ENCODE data around the gene TOMM22. TPM values are rescaled to one million over a fixed set of nuclear protein-coding genes. Genes with fewer than 3 reads are reported as not detected.

Gene TOMM22
- total RNA-seq, 1 experiment from 2014 or later: 146 TPM

- DNase-seq (ENCODE audit: low spot score) (peak; percentile 65), ATAC-seq (peak; percentile 3)
- Mint-ChIP-seq H3K27ac (peak overlapping the region; percentile 91; the same call in 1 of the 2 replicates), H3K4me3 (peak overlapping the region; percentile 96), H3K4me1 (peaks cover 56% of the 10 kb centered on the region), H3K36me3 (peaks cover 8% of the 10 kb centered on the region; the same call in 1 of the 2 replicates), H3K9me3 (no peaks in the 10 kb centered on the region), H3K27me3 (ENCODE audit: low read depth) (no peaks in the 10 kb centered on the region; the same call in 1 of the 2 replicates)
- CTCF ChIA-PET: interaction anchor here (0.5 to 1.5 kb wide), 2 partner anchors 92 to 170 kb away, joined by 3 to 4 read pairs; no protein-coding TSS in a partner anchor
- TF ChIP-seq MAX (CRISPR knock-in tag; IDR thresholded peaks at IDR 0.05) (peak; percentile 16; the same call in 1 of the 2 replicates), ATF3 (CRISPR knock-in tag; conservative IDR thresholded peaks at IDR 0.05) (no peak)
- POLR2A ChIA-PET: interaction anchor here (1.2 kb wide), 1 partner anchor 19 kb away, joined by 9 read pairs; the partner anchor contains the start of gene TOMM22
Observed at GRCh38 chr22:38700270-38700788, 18.6 kb downstream of the TOMM22 start.

DNA sequence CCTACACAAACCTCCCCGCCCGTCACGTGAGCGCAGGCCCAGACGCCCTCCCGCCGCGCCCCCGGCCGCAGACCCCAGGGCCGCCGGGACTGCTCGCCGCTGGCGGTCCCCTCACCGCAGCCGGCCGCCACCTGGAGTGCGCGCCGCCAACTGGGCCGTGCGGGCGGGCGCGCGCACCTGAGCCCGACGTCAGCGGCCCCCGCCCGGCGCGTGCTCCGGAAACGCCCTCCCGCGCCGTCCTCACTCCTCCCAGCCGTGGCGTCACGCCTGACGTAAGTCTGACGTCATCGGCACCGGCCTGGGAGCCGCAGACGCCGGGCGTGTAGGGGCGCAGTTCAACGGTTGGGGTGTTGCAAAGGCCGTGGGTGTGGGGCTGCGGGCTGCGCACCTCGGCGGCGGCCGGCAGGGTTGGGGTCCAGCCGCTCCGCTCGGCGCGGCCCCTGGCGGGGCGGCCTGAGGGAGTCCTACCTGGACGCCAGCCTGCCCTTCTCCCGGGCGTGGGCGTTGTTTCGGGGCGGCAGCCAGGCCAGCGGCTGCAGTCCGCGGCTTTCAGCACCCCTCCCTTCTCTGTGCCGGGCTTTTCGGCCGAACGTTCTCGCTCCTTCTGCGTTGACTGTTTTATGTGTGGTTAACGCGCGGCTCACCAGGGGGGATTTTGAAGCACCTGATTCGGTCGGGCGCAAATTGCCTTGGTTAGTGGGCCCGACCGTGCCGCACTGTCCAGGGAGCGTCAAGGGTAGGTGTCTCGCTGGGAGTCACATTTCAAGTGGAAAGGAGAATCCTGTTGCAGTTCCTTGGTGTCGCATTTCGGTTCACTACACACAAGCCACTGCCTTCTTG lies 19.3 kb downstream of the TOMM22 start, which contains the start of gene JOSD1:
TSS of gene JOSD1 (minus strand) at position 155 of the 840 bp plus-strand sequence. CDS start 956 bp downstream, outside the sequence.
- peak; percentile 6 for ATAC-seq
- TF ChIP-seq E2F5 (CRISPR knock-in tag; IDR thresholded peaks at IDR 0.05) (peak; percentile 95; the same call in 1 of the 2 replicates), NFATC4 (CRISPR knock-in tag; IDR thresholded peaks at IDR 0.05) (no peak), CBFB (CRISPR knock-in tag; IDR thresholded peaks at IDR 0.05; ENCODE audit: low read depth) (peak; percentile 87; the same call in 1 of the 2 replicates), TCF7 (CRISPR knock-in tag; IDR thresholded peaks at IDR 0.05; ENCODE audit: low read depth) (peak; percentile 59; the same call in 1 of the 2 replicates), SMAD3 (CRISPR knock-in tag; IDR thresholded peaks at IDR 0.05; ENCODE audit: borderline replicate concordance) (no peak), JUN (CRISPR knock-in tag; IDR thresholded peaks at IDR 0.05) (no peak; the same call in 1 of the 2 replicates), ZNF671 (CRISPR knock-in tag; IDR thresholded peaks at IDR 0.05) (no peak), IRF2 (CRISPR knock-in tag; IDR thresholded peaks at IDR 0.05; ENCODE audit: borderline replicate concordance, low read depth) (0 out of 2 replicates have a peak, but pooled peaks have one; percentile 70), HMGA2 (CRISPR knock-in tag; IDR thresholded peaks at IDR 0.05) (no peak), JAZF1 (CRISPR knock-in tag; IDR thresholded peaks at IDR 0.05) (no peak), ZNF232 (CRISPR knock-in tag; IDR thresholded peaks at IDR 0.05) (no peak), GRHL2 (CRISPR knock-in tag; IDR thresholded peaks at IDR 0.05; ENCODE audit: insufficient replicate concordance, severe bottlenecking) (no peak), SP1 (CRISPR knock-in tag; conservative IDR thresholded peaks at IDR 0.05) (peak; percentile 98), ZNF425 (CRISPR knock-in tag; conservative IDR thresholded peaks at IDR 0.05) (no peak), TP53 (CRISPR knock-in tag; IDR thresholded peaks at IDR 0.05) (peak; percentile 82; the same call in 1 of the 2 replicates), NFYB (CRISPR knock-in tag; conservative IDR thresholded peaks at IDR 0.05; ENCODE audit: low read depth) (0 out of 2 replicates have a peak, but pooled peaks have one; percentile 26), FOXP1 (CRISPR knock-in tag; IDR thresholded peaks at IDR 0.05; ENCODE audit: borderline replicate concordance) (peak; percentile 90)
- TF ChIP-seq, protein P1, sequence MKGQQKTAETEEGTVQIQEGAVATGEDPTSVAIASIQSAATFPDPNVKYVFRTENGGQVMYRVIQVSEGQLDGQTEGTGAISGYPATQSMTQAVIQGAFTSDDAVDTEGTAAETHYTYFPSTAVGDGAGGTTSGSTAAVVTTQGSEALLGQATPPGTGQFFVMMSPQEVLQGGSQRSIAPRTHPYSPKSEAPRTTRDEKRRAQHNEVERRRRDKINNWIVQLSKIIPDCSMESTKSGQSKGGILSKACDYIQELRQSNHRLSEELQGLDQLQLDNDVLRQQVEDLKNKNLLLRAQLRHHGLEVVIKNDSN (CRISPR knock-in tag; IDR thresholded peaks at IDR 0.05): no peak; the same call in 1 of the 2 replicates
- TF ChIP-seq, protein P2, sequence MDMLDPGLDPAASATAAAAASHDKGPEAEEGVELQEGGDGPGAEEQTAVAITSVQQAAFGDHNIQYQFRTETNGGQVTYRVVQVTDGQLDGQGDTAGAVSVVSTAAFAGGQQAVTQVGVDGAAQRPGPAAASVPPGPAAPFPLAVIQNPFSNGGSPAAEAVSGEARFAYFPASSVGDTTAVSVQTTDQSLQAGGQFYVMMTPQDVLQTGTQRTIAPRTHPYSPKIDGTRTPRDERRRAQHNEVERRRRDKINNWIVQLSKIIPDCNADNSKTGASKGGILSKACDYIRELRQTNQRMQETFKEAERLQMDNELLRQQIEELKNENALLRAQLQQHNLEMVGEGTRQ (CRISPR knock-in tag; IDR thresholded peaks at IDR 0.05): peak; percentile 87
- TF ChIP-seq, protein P3, sequence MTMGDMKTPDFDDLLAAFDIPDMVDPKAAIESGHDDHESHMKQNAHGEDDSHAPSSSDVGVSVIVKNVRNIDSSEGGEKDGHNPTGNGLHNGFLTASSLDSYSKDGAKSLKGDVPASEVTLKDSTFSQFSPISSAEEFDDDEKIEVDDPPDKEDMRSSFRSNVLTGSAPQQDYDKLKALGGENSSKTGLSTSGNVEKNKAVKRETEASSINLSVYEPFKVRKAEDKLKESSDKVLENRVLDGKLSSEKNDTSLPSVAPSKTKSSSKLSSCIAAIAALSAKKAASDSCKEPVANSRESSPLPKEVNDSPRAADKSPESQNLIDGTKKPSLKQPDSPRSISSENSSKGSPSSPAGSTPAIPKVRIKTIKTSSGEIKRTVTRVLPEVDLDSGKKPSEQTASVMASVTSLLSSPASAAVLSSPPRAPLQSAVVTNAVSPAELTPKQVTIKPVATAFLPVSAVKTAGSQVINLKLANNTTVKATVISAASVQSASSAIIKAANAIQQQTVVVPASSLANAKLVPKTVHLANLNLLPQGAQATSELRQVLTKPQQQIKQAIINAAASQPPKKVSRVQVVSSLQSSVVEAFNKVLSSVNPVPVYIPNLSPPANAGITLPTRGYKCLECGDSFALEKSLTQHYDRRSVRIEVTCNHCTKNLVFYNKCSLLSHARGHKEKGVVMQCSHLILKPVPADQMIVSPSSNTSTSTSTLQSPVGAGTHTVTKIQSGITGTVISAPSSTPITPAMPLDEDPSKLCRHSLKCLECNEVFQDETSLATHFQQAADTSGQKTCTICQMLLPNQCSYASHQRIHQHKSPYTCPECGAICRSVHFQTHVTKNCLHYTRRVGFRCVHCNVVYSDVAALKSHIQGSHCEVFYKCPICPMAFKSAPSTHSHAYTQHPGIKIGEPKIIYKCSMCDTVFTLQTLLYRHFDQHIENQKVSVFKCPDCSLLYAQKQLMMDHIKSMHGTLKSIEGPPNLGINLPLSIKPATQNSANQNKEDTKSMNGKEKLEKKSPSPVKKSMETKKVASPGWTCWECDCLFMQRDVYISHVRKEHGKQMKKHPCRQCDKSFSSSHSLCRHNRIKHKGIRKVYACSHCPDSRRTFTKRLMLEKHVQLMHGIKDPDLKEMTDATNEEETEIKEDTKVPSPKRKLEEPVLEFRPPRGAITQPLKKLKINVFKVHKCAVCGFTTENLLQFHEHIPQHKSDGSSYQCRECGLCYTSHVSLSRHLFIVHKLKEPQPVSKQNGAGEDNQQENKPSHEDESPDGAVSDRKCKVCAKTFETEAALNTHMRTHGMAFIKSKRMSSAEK (CRISPR knock-in tag; IDR thresholded peaks at IDR 0.05; ENCODE audit: borderline replicate concordance): no peak
- TF ChIP-seq, protein P4, sequence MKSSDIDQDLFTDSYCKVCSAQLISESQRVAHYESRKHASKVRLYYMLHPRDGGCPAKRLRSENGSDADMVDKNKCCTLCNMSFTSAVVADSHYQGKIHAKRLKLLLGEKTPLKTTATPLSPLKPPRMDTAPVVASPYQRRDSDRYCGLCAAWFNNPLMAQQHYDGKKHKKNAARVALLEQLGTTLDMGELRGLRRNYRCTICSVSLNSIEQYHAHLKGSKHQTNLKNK (CRISPR knock-in tag; IDR thresholded peaks at IDR 0.05): no peak

More for the DNA sequence above, 19.3 kb downstream of the TOMM22 start, which contains the start of gene JOSD1:
- H3K9me3 Mint-ChIP-seq: no peaks in the 10 kb centered on the region
- peak within 1 kb of the TSS; percentile 100 for H3K27ac Mint-ChIP-seq
- peaks cover 8% of the 10 kb centered on the region; the same call in 1 of the 2 replicates for H3K36me3 Mint-ChIP-seq
- ChIA-PET POLR2A (no interaction called here), CTCF (no interaction called here)
- peak within 1 kb of the TSS; percentile 96 for H3K4me3 Mint-ChIP-seq
- DNase-seq (ENCODE audit: low spot score): peak; percentile 95
- H3K27me3 Mint-ChIP-seq (ENCODE audit: low read depth): no peaks in the 10 kb centered on the region; the same call in 1 of the 2 replicates
- H3K4me1 Mint-ChIP-seq: peaks cover 56% of the 10 kb centered on the region

Data from WTC11 (cell line).